Measurements from ENCODE around the gene SAG.

DNA sequence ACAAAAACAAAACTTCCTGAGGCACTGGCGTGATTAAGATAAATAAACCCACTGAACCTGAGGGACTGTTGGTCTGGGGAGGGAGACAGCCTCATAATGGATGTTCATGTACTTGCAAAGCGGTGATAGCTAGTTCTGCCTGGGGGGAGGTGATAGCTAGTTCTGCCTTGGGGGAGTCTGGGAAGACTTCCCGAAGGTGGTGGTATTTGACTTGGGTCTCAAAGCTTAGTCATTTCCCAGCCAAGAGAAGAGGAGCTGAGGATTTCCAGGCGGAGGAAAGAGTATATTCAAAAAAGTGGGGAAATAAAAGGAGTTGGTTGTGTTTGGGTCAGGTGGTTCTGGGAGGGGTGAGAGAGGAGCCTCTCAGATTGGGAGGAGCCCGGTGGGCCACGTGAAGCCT lies 71.4 kb downstream of the SAG start:
- TF ChIP-seq, protein P1, sequence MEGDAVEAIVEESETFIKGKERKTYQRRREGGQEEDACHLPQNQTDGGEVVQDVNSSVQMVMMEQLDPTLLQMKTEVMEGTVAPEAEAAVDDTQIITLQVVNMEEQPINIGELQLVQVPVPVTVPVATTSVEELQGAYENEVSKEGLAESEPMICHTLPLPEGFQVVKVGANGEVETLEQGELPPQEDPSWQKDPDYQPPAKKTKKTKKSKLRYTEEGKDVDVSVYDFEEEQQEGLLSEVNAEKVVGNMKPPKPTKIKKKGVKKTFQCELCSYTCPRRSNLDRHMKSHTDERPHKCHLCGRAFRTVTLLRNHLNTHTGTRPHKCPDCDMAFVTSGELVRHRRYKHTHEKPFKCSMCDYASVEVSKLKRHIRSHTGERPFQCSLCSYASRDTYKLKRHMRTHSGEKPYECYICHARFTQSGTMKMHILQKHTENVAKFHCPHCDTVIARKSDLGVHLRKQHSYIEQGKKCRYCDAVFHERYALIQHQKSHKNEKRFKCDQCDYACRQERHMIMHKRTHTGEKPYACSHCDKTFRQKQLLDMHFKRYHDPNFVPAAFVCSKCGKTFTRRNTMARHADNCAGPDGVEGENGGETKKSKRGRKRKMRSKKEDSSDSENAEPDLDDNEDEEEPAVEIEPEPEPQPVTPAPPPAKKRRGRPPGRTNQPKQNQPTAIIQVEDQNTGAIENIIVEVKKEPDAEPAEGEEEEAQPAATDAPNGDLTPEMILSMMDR (IDR thresholded peaks at IDR 0.05), result no peak
- TF ChIP-seq POLR2A (IDR thresholded peaks at IDR 0.05), result no peak

All from uterus (tissue), 2 donors.